T-cell (primary cell): ENCODE measurements around the gene STARD9. TPM values are rescaled to one million over a fixed set of nuclear protein-coding genes. Genes with fewer than 3 reads are reported as not detected.

Experiments
- ATAC-seq, 4 experiments: fragments of 200-7000 bp in 3 of 4; fragments of 150-1000 bp in 1 of 4; cut with Tn5 transposase; replicated peaks in 1 of 4; 1 replicate in 3 of 4; 2 replicates in 1 of 4; pipeline ENCODE4 v1.10.0; 2021; ENCODE audit warnings: moderate library complexity in 3 of 4, mild to moderate bottlenecking in 2 of 4, moderate number of reproducible peaks in 1 of 4
- CTCF ChIA-PET, 2 donors: fragments of 300-600 bp; sonication (Branson Sonifier 250); formaldehyde crosslinking; loops; one replicate each; lab custom pipeline; 2022; ENCODE audit warnings: antibody characterized with exemption in 2 of 2; lab: Charles Lee
- POLR2A ChIA-PET, 2 donors: fragments of 300-600 bp; sonication (Branson Sonifier 250); formaldehyde crosslinking; loops; one replicate each; lab custom pipeline; 2022; ENCODE audit warnings: antibody characterized with exemption in 2 of 2; lab: Charles Lee
- DNase-seq, 35 experiments: peaks; one replicate each; pipeline versions ENCODE4 v3.0.0 to v3.0.0-alpha.2; 2013 to 2023
- H3K27ac ChIP-seq: one replicate; pipeline ENCODE4 v1.5.1; 2013; ENCODE audit warnings: low read length
- H3K27me3 ChIP-seq, 2 experiments: replicated peaks in 1 of 2; 1 replicate in 1 of 2; 2 replicates in 1 of 2; pipeline versions ENCODE4 v1.6.1 to v1.7.0; 2013; ENCODE audit warnings: low read length in 1 of 2, mixed read lengths in 1 of 2; ENCODE audit not compliant: control insufficient read depth in 2 of 2, insufficient read depth in 2 of 2; ENCODE audit errors: extremely low read depth in 1 of 2
- H3K36me3 ChIP-seq, 2 donors: 1 replicate in 1 of 2; 2 replicates in 1 of 2; pipeline versions ENCODE4 v1.6.1 to v1.7.0; 2013; ENCODE audit warnings: low read length in 1 of 2; ENCODE audit not compliant: control insufficient read depth in 2 of 2, insufficient read depth in 1 of 2; ENCODE audit errors: extremely low read depth in 1 of 2
- H3K4me1 ChIP-seq, 2 experiments: 1 replicate in 1 of 2; 2 replicates in 1 of 2; pipeline versions ENCODE4 v1.6.1 to v1.7.0; 2013; ENCODE audit warnings: low read length in 2 of 2, mixed read lengths in 1 of 2; ENCODE audit not compliant: insufficient read depth in 2 of 2, control insufficient read depth in 1 of 2; ENCODE audit errors: extremely low read depth in 1 of 2
- H3K4me3 ChIP-seq, 2 donors: 1 replicate in 1 of 2; 2 replicates in 1 of 2; pipeline versions ENCODE4 v1.5.1 to v1.7.0; 2013; ENCODE audit warnings: mild to moderate bottlenecking in 2 of 2, low read length in 1 of 2, moderate library complexity in 1 of 2; ENCODE audit not compliant: control insufficient read depth in 1 of 2; ENCODE audit errors: extremely low read depth in 1 of 2
- H3K9me3 ChIP-seq: 2 replicates; pipeline ENCODE4 v1.7.0; 2013
- H3K27ac Mint-ChIP-seq, 2 donors: one replicate each; pipeline ENCODE4 v1.8.0; 2020 to 2021; ENCODE audit warnings: mild to moderate bottlenecking in 2 of 2, mixed read lengths in 2 of 2
- H3K27me3 Mint-ChIP-seq, 2 donors: one replicate each; pipeline ENCODE4 v1.8.0; 2021 to 2022; ENCODE audit warnings: mixed read lengths in 2 of 2
- H3K36me3 Mint-ChIP-seq: one replicate; pipeline ENCODE4 v1.8.0; 2021; ENCODE audit warnings: mixed read lengths
- H3K4me1 Mint-ChIP-seq, 3 donors: one replicate each; pipeline ENCODE4 v1.8.0; 2020 to 2022; ENCODE audit warnings: mixed read lengths in 3 of 3, mild to moderate bottlenecking in 1 of 3
- H3K4me3 Mint-ChIP-seq, 3 donors: one replicate each; pipeline ENCODE4 v1.8.0; 2020 to 2022; ENCODE audit warnings: mild to moderate bottlenecking in 3 of 3, mixed read lengths in 3 of 3, moderate library complexity in 3 of 3
- H3K9me3 Mint-ChIP-seq, 3 donors: one replicate each; pipeline ENCODE4 v1.8.0; 2020 to 2022; ENCODE audit warnings: mixed read lengths in 3 of 3
- WGBS: methylation state at CpG from one replicate; pipeline ENCODE4 v1.1.5; 2013; ENCODE audit warnings: missing lambda C conversion rate; ENCODE audit not compliant: insufficient coverage; 5-methylcytosine and 5-hydroxymethylcytosine counted together
- total RNA-seq, 35 experiments: library from RNA in 6 of 35; stranded (reverse) in 6 of 35; fragments of 120-200 nt in 1 of 35; gene quantifications; one replicate each; pipeline versions ENCODE4 v1.2.1 to v1.2.4 and lab custom pipeline; 2013 to 2026

STARD9 gene
- total RNA-seq, 5 donors from 2014 or later (not counting 1 experiment from before 2014, with no cell fraction given), result 6.6 to 10.6 (median 8.8) TPM

GRCh38 chr15:42707873-42708544 is 132.6 kb downstream of the STARD9 start:
- 89% methylated on average over 2 of the region's 3 CpGs for WGBS
- H3K4me3 ChIP-seq, result no peak overlapping the region
- peaks cover 0 to 3% of the 10 kb centered on the region in 2 experiments for H3K4me1 ChIP-seq
- POLR2A ChIA-PET, result no interaction called here
- CTCF ChIA-PET, result interaction anchor here (0.6 to 0.7 kb wide), 3 partner anchors 91 to 312 kb away, joined by 3 to 7 read pairs (median 5); no protein-coding TSS in a partner anchor
- H3K9me3 ChIP-seq, result no peaks in the 10 kb centered on the region
- no peaks in the 10 kb centered on the region for H3K36me3 ChIP-seq
- no peak overlapping the region for H3K27ac ChIP-seq
- no peaks in the 10 kb centered on the region for H3K27me3 ChIP-seq
- peaks cover 0 to 5% (median 0%) of the 10 kb centered on the region in 3 donors for H3K4me1 Mint-ChIP-seq
- ATAC-seq (peak in 1 of 4 experiments; percentile 24), DNase-seq (no peak)
- H3K27me3 Mint-ChIP-seq, result no peaks in the 10 kb centered on the region
- H3K27ac Mint-ChIP-seq, result peak overlapping the region in 1 of 2 donors; percentile 29
- H3K9me3 Mint-ChIP-seq, result no peaks in the 10 kb centered on the region
- no peaks in the 10 kb centered on the region for H3K36me3 Mint-ChIP-seq
- H3K4me3 Mint-ChIP-seq, result no peak overlapping the region

DNA sequence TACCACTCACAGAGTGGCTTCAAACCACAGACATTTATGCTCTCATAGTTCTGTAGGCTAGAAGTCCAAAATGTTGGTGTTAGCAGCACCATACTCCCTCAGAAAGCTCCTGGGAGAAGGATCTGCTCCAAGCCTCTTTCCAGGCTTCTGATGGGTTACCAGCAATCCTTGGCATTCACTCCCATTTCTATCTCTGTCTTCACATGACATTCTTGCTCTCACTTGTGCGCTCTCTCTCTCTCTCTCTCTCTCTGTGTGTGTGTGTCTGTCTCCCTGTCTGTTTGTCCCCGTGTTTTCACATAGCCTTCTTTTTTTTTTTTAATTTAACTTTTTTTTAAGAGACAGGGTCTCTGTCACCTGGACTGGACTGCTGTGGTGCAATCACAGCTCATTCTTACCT is 135.3 kb downstream of the STARD9 start:
- DNase-seq, result no peak
- no peak overlapping the region for H3K4me3 ChIP-seq
- Mint-ChIP-seq H3K9me3 (no peaks in the 10 kb centered on the region), H3K27ac (no peak overlapping the region), H3K27me3 (no peaks in the 10 kb centered on the region), H3K4me1 (peaks cover 0 to 5% (median 0%) of the 10 kb centered on the region in 3 donors), H3K36me3 (no peaks in the 10 kb centered on the region), H3K4me3 (no peak overlapping the region)
- ChIA-PET CTCF (no interaction called here), POLR2A (interaction anchor here in 1 of 2 donors (0.5 kb wide), 1 partner anchor 12 kb away, joined by 6 read pairs; no protein-coding TSS in a partner anchor)
- ATAC-seq, result no peak
- H3K4me1 ChIP-seq, result no peaks in the 10 kb centered on the region
- no peak overlapping the region for H3K27ac ChIP-seq
- no peaks in the 10 kb centered on the region for H3K9me3 ChIP-seq
- no CpG with 5 or more reads among the region's 2 CpGs for WGBS
- no peaks in the 10 kb centered on the region for H3K36me3 ChIP-seq
- H3K27me3 ChIP-seq, result no peaks in the 10 kb centered on the region

- H3K4me1 Mint-ChIP-seq, result peaks cover 0 to 5% (median 0%) of the 10 kb centered on the region in 3 donors
- no peaks in the 10 kb centered on the region for H3K27me3 ChIP-seq
- DNase-seq (no peak), ATAC-seq (no peak)
- ChIA-PET CTCF (interaction anchor here in 1 of 2 donors (0.6 kb wide), 2 partner anchors 10 to 456 kb away, joined by 3 read pairs; no protein-coding TSS in a partner anchor), POLR2A (no interaction called here)
- H3K36me3 ChIP-seq, result no peaks in the 10 kb centered on the region
- no peaks in the 10 kb centered on the region for H3K9me3 Mint-ChIP-seq
- H3K27me3 Mint-ChIP-seq, result no peaks in the 10 kb centered on the region
- no peaks in the 10 kb centered on the region for H3K9me3 ChIP-seq
- no peaks in the 10 kb centered on the region for H3K36me3 Mint-ChIP-seq
- no peak overlapping the region for H3K27ac ChIP-seq
- no peak overlapping the region for H3K4me3 ChIP-seq
- H3K4me1 ChIP-seq, result no peaks in the 10 kb centered on the region
- no peak overlapping the region for H3K27ac Mint-ChIP-seq
- H3K4me3 Mint-ChIP-seq, result no peak overlapping the region
- no CpG with 5 or more reads among the region's 3 CpGs for WGBS
Measured at GRCh38 chr15:42711746-42712145, 136.3 kb downstream of the STARD9 start.

DNA sequence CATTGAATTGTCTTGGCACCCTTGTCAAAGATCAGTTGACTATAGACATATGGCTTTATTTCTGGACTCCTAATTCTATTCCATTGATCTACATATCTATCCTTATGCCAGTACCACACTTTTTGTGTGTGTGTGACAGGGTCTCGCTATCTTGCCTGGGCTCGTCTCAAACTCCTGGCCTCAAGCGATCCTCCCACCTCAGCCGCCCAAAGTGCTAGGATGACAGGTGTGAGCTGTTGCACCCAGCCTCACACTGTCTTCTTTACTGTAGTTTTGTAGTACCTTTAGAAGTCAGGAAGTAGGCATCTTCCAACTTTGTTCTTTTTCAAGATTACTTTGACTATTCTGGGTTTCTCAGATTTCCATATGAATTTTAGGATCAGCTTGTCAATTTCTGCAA is 137.2 kb downstream of the STARD9 start:
- ChIA-PET CTCF (no interaction called here), POLR2A (no interaction called here)
- WGBS, result no CpG with 5 or more reads among the region's 4 CpGs
- H3K27me3 Mint-ChIP-seq, result no peaks in the 10 kb centered on the region
- H3K9me3 Mint-ChIP-seq, result no peaks in the 10 kb centered on the region
- Histone ChIP-seq H3K27ac (no peak overlapping the region), H3K9me3 (no peaks in the 10 kb centered on the region), H3K4me3 (no peak overlapping the region), H3K36me3 (no peaks in the 10 kb centered on the region), H3K27me3 (no peaks in the 10 kb centered on the region), H3K4me1 (no peaks in the 10 kb centered on the region)
- H3K4me1 Mint-ChIP-seq, result peaks cover 0 to 5% (median 0%) of the 10 kb centered on the region in 3 donors
- H3K27ac Mint-ChIP-seq, result no peak overlapping the region
- ATAC-seq (no peak), DNase-seq (no peak)
- no peak overlapping the region for H3K4me3 Mint-ChIP-seq
- no peaks in the 10 kb centered on the region for H3K36me3 Mint-ChIP-seq

- Mint-ChIP-seq H3K4me1 (no peaks in the 10 kb centered on the region), H3K4me3 (no peak overlapping the region), H3K27me3 (no peaks in the 10 kb centered on the region), H3K9me3 (no peaks in the 10 kb centered on the region), H3K36me3 (peaks cover 8% of the 10 kb centered on the region), H3K27ac (no peak overlapping the region)
- Histone ChIP-seq H3K36me3 (peaks cover 0 to 13% of the 10 kb centered on the region in 2 donors), H3K27ac (no peak overlapping the region), H3K4me1 (no peaks in the 10 kb centered on the region), H3K27me3 (no peaks in the 10 kb centered on the region), H3K9me3 (no peaks in the 10 kb centered on the region), H3K4me3 (no peak overlapping the region)
- CTCF ChIA-PET, result interaction anchor here in 1 of 2 donors (0.6 to 1.0 kb wide), 2 partner anchors 10 to 86 kb away, joined by 3 to 10 read pairs; no protein-coding TSS in a partner anchor
- POLR2A ChIA-PET, result no interaction called here
- DNase-seq (no peak), ATAC-seq (no peak)
- 90% methylated on average over 4 of the region's 5 CpGs for WGBS
Measured at GRCh38 chr15:42716125-42716524, 140.7 kb downstream of the STARD9 start.

GRCh38 chr15:42716626-42717025 is 141.2 kb downstream of the STARD9 start:
- WGBS, result 94% methylated on average over 2 of the region's 2 CpGs
- DNase-seq, result no peak
- peaks cover 8% of the 10 kb centered on the region for H3K36me3 Mint-ChIP-seq
- H3K36me3 ChIP-seq, result peaks cover 0 to 13% of the 10 kb centered on the region in 2 donors
- H3K27me3 ChIP-seq, result no peaks in the 10 kb centered on the region
- no peaks in the 10 kb centered on the region for H3K27me3 Mint-ChIP-seq
- H3K9me3 Mint-ChIP-seq, result no peaks in the 10 kb centered on the region
- H3K4me3 Mint-ChIP-seq, result no peak overlapping the region
- no peaks in the 10 kb centered on the region for H3K4me1 Mint-ChIP-seq
- ATAC-seq, result no peak
- H3K4me3 ChIP-seq, result no peak overlapping the region
- H3K4me1 ChIP-seq, result no peaks in the 10 kb centered on the region
- ChIA-PET CTCF (interaction anchor here in 1 of 2 donors (0.6 to 1.0 kb wide), 2 partner anchors 9 to 86 kb away, joined by 3 to 10 read pairs; no protein-coding TSS in a partner anchor), POLR2A (no interaction called here)
- no peaks in the 10 kb centered on the region for H3K9me3 ChIP-seq
- H3K27ac ChIP-seq, result no peak overlapping the region
- no peak overlapping the region for H3K27ac Mint-ChIP-seq
